Left renal cortex interstitium (tissue), 4 donors: Measurements from ENCODE around the gene LPAR3. TPM values are rescaled to one million over a fixed set of nuclear protein-coding genes. Genes with fewer than 3 reads are reported as not detected.

Experiments
- DNase-seq, 4 donors: peaks; one replicate each; pipeline ENCODE4 v3.0.0-alpha.2; 2013; ENCODE audit warnings: low read depth in 4 of 4, low spot score in 2 of 4, missing footprints in 1 of 4
- polyA plus RNA-seq, 4 donors: library from polyadenylated mRNA; unstranded; fragments of 120-200 nt; gene quantifications; one replicate each; pipeline ENCODE4 v1.2.1, GENCODE V29; 2013; ENCODE audit not compliant: insufficient read length in 4 of 4

LPAR3 gene
- polyA plus RNA-seq, 4 donors = 0.85 to 1.4 (median 1.1) TPM

DNA sequence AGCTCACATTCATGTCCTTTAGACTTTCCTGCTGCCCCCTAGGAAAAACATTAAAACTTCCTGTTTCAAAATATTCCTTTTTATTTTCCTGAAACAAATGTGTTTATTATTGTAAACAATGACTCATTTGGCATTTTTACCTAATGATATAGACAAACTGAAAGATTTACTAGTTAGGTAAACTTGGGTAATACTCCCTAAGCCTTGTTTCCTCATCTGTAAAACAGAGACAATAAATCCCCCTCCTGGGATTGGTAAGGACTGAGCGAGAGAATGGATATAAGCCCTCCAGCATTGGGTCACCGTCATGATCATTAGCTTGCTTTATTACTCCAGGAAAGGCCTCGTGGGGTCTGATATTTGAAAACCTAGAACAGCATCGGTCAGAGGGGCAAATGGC is 59.8 kb downstream of the LPAR3 start:
- DNase-seq = no peak

DNA sequence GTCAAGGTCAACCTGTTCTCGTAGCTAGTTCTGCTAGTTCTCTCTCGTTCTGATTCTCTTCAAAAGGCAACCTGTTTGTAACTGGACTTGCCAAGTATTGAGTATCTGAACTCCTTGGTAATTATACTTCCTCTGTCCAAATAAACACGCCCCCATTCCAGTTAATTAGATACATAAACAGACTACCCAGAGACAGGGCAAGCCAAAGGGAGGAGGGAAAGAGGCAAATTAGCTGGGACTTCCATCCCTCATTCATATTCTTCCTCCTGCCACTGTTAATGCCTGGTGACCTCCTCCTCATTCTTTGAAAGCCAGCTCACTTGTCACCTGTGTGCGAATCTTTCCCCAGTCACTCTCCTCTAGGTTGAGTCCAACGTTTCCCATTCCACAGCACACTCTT is 62.9 kb downstream of the LPAR3 start:
- no peak for DNase-seq

DNA sequence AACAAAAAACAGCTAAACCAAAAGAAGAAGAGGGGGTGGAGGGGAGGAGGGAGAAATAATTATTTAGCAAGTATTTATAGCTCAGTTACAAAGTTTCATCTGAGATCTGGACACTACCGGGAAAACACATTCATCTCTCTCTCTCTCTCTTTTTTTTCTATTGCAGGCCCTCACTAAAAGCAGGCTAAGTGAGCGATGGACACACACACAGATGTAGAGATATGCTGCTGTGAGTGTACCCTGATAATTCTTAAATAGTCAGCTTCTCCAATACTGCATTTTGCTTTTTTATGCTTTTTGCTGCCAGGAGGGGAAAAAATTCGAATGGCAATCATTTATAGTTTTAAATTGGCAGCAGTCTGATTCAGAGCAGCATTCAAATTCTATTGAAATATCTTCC is 65.0 kb downstream of the LPAR3 start:
- DNase-seq = no peak

DNA sequence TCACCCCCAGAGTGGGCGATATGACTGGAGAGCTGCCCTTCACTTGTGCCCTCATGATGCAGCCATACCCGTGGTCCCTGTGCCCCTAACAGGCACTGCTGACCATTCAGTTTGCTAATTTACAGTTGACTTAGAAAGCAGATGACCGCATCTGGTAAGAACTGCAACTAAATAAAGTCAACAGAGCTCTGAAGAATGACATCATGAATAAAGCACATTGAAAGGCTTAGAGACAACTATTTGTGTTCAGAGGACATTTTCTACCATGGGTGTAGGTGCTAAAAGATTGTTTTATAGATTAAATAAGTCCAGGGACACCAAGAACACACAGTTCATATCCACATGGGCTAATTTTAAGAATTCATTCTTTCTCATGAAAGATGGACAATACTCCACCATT is 65.5 kb downstream of the LPAR3 start:
- DNase-seq = no peak

DNA sequence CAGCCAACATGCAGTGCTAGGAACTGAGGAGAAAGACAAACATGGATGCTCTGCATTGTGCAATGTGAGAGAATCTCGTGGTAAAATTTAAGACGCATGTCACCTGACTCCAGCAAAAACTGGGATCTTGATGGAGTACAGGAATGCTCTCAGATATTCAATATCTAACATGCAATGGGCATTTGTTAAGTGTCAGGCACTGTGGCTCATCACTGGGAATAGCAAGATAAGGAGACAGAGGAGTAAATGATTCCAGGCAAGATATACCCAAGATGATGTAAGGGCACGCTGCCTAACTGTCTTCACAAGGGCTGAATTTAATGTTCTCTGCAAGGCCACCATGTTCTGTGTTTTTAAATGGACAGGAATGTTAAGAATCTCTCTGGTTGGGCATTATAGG is 67.8 kb downstream of the LPAR3 start:
- DNase-seq = no peak

DNA sequence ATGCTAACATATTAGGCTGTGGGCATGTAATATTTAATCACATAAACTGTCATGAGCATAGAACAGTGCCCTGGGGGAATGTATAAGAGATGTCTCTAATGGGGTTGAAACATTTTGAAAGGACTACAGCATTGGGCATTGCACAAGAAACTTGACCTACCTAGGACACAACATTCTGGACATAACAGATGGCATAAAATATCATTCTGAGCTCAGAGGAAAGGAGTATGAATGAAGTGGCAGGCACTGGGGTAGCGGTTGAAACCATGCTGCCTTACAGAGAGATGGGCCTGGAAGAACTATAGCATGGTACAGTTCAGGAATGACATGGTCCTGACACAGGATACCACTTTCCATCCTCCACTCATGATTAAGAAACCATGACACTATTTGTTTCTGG is 69.0 kb downstream of the LPAR3 start:
- DNase-seq = no peak

DNA sequence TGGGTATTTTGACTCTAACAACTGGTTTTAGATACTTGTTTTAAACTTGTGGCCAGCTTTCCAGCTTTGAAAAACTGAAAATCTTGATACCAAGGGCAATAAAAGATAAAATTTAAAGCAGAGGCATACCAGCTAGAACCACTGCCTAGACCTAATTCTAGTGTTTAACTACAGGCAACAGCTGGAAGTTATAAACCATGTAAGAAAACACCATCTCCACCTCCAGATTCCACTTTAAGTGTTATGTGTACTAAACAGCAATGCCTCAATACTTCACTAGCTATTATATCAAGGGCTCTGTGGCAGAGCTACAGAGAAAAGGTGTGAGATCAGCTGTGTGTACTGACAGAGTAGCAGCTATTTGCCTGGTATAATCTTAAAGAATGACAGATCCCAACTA is 69.5 kb downstream of the LPAR3 start:
- DNase-seq = no peak

DNA sequence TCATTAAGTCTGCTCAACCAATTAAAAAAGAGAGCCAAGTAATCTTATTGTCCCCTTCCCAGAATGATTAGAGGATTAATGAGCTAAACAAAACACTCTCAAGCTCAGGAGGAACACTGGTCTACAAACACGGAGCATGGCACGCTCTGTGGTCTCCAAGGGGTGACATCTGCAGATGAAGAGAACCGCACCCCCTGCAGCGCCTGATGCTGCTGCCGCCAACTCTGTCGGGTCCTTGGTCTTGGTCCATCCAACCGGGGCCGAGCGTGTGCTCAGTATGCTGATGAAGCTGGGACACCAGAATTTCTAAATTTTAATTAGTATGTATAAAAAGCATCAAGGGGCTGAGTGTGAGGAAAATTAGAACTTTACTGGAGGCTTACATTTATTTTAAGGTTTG is 82.7 kb downstream of the LPAR3 start:
- no peak for DNase-seq

DNA sequence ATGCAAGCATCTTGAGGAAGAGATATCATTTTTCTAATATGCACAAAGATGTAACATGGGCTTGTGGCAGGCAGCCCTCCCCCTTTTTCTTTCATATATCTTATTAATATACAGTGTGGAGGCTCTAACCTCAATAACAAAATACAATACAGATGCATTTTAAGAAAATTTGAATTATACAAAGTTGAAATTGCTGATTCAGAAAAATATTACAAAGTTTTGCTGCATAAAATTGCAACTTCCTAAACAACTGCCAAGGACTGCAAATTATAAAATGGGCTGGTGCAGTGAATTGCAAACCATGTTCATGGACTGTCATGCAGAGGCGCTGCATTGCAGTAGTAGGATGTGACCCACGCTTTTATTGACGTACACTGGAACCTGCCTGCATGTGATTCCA is 84.0 kb downstream of the LPAR3 start:
- no peak for DNase-seq

DNA sequence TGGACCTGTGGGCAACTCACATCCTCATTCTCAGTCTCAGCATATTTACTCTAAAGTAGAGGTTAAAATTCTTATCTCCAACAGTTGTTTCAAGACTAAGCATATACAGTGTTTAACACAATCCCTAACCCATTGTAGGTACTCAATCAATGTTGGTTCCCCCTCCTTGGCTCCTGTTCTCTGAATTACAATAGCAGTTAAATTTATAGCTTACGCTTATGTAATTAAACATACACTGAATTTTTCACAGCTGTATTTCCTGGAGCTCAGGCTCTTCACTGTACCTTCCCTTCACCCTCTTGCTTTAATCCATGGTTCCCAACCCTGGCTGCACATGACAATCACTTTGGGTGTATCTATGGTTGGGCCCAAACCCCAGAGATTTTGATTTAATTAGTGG is 89.4 kb downstream of the LPAR3 start:
- no peak for DNase-seq

DNA sequence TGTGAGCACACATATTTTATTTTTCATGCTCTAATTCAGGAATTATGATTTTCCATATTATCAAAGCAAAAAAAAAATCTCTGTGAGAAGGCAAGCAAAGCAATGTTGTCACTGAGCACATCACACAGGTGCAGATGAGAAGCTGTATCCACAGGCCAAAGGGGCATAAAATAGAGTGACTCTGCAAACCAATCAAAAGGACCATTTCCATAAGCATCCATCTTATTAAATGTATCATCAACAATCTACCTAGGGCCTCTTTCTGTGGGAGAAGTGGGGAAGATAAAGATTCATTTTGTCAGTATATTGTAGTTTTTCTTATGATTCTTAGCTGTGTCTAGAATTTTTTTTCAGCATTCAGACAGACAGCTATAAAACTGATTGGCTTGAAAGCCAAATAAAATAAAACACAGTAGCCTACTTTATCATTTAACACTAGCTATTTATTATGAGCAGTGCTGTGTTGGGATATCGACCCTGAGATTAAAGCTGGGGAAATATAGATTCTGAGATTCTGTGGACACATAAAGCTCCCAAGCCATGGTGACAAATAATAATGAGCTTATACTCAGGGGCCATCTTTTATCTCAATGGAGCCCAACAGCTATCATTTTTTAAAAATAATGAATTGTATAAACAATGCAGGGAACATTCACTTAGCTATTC is 90.3 kb downstream of the LPAR3 start:
- no peak for DNase-seq

DNA sequence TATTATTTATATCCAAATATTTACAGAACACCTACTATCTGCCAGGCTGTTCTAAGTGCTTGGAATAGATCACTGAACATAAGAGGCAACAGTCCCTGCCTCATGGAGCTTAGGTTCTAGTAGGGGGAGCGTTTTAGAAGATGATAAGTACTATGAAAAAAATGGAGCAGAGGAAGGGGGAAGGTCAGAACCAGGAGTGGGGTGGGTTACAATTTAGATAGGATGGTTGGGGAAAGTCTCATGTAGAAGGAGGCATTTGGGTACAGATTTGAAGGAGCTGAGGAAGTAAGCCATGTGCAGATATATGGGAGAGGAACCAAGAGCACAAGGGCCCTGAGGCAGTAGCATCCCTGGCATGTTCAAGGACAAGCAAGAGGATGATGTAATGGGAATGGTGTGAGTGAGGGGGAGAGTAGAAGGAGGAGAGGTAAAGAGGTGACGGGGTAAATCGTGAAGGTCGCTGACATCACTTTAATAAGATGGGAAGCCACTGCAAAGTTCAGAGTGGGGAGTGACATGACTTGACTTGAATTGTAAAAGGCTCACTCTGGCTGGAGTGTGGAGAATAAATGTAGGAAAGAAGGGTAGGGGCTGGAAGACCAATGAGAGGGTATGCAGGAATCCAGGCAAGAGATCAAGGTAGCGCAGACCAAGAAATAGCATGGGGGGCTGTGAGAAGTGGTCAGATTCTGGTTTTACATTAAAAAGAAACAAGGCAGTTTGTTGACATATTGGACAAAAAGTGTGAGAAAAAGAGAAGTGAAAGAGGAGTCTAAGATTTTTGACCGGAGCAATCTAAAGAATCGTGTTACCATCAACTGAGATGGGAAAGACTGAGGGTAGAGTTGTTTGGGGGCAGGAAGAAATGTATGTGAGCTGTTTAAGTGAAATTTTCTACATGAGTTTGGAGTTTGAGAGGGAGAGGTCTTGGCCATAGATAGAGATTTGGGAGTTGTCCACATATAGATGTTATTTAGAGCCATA is 92.6 kb downstream of the LPAR3 start:
- no peak for DNase-seq

DNA sequence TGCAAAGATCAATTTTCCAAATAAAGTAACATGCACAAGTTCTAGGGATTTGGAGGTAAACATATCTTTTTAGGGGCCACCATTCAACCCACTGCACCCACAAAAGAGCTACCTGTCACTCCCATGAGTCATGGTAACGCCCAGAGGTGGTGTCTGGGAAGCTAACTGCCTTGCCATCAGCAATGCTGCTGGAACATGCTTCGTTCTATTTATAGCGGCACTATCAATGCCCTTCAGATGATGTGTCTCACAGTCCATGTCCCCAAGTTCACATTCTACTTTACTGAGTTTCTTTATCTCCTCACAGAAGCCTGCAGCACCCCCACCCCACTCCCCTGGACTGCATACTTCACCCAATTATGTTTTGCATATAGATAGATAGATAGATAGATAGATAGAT is 95.4 kb downstream of the LPAR3 start:
- no peak for DNase-seq

DNA sequence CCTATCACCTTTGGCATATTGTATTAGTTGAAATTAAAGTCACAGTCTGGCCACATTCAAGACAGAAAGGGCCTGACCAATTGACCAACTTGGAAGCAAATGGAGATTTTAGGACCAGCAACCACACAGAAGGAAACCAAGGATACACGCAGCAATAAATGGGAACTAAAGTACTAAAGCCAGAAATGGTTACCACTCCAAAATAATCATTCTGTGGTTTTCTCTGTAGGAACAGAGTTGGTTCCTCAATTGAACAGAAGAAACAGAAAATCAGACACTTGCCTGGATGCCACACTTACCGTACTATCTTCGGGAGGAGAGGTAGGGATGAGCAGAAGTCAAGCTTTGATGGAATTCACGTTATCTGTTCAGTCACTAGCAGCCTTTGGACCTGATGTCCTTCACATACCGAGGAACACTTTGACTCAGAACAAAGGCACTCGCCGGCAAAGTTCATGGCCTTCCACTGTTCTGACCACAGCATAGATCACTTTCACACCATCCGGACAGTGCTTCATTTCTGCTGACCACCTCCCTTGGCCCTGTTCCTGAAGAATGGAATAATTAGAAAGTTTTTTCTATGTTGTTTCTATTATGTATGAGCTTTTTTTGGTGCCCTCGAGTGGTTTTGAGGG is 96.9 kb downstream of the LPAR3 start:
- DNase-seq = no peak

DNA sequence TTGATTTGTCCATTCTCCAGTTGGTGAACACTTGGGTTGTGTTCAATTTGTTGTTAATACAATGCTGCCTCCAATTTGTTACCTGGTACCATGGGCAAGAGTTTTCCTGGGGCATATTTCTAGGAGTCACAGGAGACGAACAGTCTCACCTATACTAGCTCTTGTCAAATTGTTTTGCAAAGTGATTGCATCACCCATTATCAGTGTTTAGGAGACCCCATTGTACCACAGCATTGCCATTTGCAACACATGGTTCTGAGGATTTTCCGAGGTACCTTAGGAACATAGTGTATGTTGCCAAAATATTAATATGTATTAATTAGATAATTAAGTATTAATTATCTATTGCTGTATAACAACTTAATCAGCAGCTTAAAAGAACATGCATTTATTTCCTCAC is 97.8 kb downstream of the LPAR3 start:
- DNase-seq = no peak

DNA sequence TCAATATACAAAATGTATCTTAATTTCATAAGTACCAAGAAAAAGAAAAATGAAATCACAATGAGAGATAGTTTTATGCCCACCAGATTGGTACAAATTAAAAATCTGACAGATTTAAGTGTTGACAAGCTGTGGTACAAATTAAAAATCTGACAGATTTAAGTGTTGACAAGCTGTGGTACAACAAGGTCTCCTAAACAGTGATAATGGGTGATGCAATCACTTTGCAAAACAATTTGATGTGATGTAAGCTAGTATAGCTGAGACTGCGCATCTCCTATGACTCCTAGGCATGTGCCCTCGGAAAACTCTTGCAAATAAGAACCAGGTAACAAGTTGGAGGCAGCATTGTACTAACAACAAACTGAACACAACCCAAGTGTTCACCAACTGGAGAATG is 100.6 kb downstream of the LPAR3 start:
- DNase-seq = no peak

DNA sequence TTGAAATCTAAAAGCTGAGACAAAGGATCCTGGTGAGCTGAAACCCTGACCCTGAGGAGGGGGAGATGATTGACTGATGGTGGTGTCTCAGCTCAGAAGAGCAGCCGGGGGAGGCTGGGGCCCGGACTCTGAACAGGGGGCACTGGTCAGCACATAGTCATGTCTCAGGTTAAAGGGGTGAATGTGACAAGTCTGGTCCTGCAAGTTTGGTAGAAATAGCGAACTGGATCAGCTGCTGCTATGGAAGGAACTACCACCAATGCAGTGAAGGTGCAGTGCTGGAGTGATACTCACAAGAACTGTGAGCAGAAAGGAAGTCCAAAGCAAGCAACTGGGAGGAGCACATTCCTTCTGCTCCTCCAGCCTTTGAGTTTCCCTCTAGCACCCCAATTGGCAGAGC is 104.0 kb downstream of the LPAR3 start:
- no peak for DNase-seq

DNA sequence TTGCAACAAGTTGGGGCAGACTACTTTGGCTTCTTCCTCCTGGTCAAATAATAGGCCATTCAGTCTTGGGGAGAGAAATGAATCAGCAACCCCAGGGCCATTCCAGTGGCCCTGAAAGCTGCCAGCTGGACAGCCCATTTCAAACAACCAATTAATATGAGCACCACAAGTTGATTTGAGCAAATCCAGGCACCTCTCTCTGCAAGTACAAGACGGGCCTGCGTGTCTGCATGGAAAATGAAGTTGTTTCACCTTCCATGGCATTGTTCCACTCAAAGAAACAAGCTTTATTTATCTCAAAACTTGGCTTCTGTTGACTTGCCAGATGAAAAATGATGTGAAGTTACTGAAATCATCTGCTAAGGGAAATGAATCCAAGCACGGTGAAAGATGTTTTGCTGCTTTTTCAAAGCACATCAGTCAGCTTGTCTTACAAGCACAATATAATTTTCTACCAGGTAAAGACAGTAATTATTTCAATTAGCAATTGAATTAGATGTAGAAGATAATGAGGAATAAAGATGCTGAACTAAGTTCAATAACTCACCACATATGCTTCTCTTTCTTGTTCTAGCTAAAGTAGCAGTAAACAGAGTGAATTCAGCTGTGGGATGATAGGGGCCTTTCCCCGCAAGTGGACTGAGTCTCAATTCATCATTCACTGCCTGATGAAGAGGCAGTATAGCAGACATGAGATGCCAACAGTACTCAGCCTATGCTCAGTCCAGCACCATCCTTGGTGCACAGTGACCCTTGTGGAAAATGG is 107.6 kb downstream of the LPAR3 start:
- no peak for DNase-seq

DNA sequence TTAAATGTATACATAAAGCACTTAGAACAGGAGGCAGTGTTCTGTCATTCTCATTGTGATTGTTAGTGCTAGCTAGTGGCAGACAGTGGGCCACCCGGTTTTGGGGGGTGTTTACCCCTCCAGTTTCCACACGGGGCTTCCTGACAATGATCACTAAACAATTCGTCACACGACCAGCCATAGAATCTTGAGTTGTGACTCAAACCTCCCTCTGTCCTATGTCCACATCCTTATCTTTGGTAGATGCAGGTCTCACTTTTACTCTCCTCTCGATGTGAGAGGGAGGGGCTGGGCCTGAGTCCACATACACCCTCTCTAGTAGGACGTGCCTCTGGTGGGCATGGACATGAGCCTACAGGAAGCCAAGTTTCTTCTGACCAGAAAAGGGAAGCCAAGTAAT is 110.1 kb downstream of the LPAR3 start:
- DNase-seq = no peak

DNA sequence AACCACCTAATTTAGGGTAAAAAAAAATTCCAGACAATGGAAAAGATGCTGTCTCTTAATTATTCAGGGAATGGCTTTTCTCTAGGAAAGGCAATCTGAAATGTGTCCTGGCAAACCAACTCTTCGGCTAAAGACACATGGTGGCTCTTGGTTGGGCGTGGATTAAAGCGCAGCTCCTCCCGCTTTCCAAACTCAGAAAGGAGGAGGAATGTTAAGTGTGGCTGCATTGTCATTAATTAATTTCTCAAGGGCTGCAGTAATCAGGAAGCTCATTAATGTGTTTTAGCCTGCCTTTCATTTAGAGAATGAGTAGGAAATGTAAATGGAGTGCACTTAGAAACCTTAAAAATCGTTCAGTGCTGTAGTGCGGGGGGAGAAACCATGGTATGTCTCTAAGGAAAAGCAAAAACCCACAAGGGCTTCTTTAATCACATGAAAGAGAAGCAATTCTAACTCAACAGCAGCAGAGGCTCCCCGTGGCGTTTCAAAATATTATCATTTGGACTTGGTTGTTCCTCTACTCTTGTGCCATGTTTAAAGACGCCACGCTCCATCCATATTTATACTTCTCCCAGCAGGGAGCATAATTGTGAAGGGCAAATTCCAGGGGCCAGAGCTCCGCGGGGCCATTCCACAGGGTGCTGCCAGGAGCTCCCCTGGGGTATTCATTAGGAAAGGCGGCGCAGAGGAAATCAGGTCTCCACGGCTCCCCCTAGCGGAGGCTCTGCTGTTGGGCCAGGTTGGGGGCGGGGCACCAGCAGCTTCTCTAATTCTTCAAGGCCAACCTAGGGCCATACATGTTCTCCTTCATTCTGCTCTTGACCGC is 110.8 kb downstream of the LPAR3 start:
- DNase-seq = no peak
